ENCODE measurements around the gene ORM1. TPM values are rescaled to one million over a fixed set of nuclear protein-coding genes. Genes with fewer than 3 reads are reported as not detected.
A peak's percentile ranks its signal among the peaks of the same experiment; 100 is the strongest.

Gene ORM1
- total RNA-seq, 2 experiments from 2014 or later: not detected

DNA sequence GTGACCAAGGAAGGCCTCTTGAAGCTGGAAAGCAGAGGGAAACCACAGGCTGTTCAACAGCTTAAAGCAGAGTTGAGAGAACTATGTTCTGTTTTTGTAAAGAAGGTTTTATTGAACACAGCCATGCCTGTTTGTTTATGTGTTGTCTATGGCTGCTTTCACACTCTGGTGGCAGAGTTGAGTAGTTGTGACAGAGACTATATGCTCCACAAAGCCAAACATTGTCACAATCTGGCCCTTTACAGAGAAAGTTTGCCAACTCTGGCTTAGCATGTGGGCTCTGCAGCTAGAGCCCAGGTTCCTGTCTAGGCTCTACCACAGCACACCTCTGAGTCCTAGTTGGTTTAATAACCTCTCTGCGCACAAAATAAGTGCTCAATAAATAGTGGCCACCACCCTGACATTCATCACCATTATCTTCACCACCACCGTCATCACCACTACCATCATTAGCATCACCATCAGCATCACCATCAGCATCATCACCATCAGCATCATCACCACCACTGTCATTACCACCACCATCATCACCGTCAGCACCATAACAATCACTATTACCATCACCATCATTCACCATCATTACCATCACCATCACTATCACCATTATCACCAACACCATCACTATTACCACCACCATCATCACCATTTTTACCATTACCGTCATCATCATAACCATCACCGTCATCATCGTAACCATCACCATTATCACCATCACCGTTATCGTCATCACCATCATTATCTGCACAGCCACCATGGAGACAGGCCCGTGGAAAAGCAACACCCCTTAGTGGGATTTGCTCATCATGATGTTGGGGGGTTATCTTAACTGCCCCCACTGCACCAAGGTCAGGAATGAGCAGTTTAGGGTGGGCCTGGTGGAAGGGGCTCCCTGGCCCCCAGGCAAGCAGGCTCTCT, 46.6 kb downstream of the ORM1 start:
- peaks cover 97% of the 10 kb centered on the region for H3K4me1 ChIP-seq (ENCODE audit: insufficient read depth, low read length, poor library complexity, severe bottlenecking)
- no peaks in the 10 kb centered on the region for H3K9me2 ChIP-seq (ENCODE audit: insufficient read depth, low read length)
- intact Hi-C loops (cut with micrococcal nuclease; ENCODE audit: unreplicated experiment): loop anchor here (5.0 to 10.0 kb wide), 2 partner anchors 558 to 955 kb away; partner anchors contain the start of genes C9orf43 and POLE3
- peaks cover 83% of the 10 kb centered on the region for H3K36me3 ChIP-seq (ENCODE audit: insufficient read depth, low read length)
- H2AFZ ChIP-seq (ENCODE audit: low read length): no peak overlapping the region
- POLR2A ChIA-PET: interaction anchor here (1.1 to 12.9 kb wide), 4 partner anchors 18 to 83 kb away, joined by 3 to 275 read pairs (median 13); partner anchors contain the start of gene AKNA
- peak overlapping the region; percentile 56 for H3K4me3 ChIP-seq (ENCODE audit: low read depth, low read length, poor library complexity, severe bottlenecking)
- peak overlapping the region; percentile 99 for H3K27ac ChIP-seq (ENCODE audit: low read depth, low read length, poor library complexity, severe bottlenecking)
- TF ChIP-seq EZH2phosphoT487 (IDR thresholded peaks at IDR 0.05; ENCODE audit: borderline replicate concordance, low read depth, low read length): no peak
- TF ChIP-seq, protein P1, sequence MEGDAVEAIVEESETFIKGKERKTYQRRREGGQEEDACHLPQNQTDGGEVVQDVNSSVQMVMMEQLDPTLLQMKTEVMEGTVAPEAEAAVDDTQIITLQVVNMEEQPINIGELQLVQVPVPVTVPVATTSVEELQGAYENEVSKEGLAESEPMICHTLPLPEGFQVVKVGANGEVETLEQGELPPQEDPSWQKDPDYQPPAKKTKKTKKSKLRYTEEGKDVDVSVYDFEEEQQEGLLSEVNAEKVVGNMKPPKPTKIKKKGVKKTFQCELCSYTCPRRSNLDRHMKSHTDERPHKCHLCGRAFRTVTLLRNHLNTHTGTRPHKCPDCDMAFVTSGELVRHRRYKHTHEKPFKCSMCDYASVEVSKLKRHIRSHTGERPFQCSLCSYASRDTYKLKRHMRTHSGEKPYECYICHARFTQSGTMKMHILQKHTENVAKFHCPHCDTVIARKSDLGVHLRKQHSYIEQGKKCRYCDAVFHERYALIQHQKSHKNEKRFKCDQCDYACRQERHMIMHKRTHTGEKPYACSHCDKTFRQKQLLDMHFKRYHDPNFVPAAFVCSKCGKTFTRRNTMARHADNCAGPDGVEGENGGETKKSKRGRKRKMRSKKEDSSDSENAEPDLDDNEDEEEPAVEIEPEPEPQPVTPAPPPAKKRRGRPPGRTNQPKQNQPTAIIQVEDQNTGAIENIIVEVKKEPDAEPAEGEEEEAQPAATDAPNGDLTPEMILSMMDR (conservative IDR thresholded peaks at IDR 0.05; ENCODE audit: low read length): no peak
- BruUV-seq (replicated peaks): TSS peak; percentile 50
- CTCF ChIA-PET (ENCODE audit: unreplicated experiment): interaction anchor here (0.6 to 3.0 kb wide), 2 partner anchors 20 to 530 kb away, joined by 3 to 15 read pairs; partner anchors contain the start of gene AKNA
- H3K79me2 ChIP-seq (ENCODE audit: insufficient read depth, low read depth, low read length): peaks cover 56% of the 10 kb centered on the region
- H4K20me1 ChIP-seq (ENCODE audit: insufficient read depth, low read length): no peaks in the 10 kb centered on the region
- no peak for DNase-seq (ENCODE audit: low spot score)
- H3K4me2 ChIP-seq (ENCODE audit: low read length): peak overlapping the region; percentile 79
- H3K9me3 ChIP-seq (ENCODE audit: low read length): no peaks in the 10 kb centered on the region

DNA sequence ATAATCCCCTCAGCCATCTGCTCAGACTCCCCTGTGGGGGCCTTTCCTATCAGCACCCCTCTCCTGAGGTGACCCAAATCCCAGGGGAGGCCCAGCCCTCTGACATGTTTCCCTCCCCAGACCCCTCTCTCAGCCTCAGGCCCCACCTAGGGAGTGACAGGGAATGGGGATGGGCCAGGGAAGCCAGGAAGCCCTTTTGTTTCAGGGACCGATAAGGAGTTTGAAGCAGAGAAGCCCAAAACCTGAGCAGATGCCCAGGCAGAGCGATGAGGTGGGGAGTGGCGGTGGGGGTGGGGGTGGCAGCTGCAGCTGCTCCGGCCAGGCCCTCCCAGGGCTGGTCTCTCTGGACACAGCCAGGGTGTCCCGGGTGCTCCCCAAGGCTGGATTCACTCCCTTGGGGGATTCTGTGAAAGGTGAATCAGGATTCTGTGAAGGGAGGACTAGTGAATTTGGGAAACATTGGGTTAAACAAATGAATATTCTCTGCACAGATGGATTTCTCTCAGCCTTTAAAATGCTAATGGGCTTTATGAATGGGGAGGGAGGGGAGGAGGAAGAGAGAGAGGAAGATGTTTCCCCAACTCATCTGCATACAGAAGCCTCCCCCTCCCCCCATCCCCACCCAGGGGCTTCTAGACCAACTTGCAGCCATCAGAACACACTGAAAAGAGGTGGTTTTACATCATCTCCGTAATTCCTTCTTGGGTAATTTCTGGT, 47.5 kb downstream of the ORM1 start:
- Histone ChIP-seq H3K9me2 (ENCODE audit: insufficient read depth, low read length) (no peaks in the 10 kb centered on the region), H3K36me3 (ENCODE audit: insufficient read depth, low read length) (peaks cover 84% of the 10 kb centered on the region), H2AFZ (ENCODE audit: low read length) (no peak overlapping the region), H3K4me3 (ENCODE audit: low read depth, low read length, poor library complexity, severe bottlenecking) (peak overlapping the region; percentile 56), H3K79me2 (ENCODE audit: insufficient read depth, low read depth, low read length) (peaks cover 57% of the 10 kb centered on the region), H3K4me2 (ENCODE audit: low read length) (peak overlapping the region; percentile 79), H3K4me1 (ENCODE audit: insufficient read depth, low read length, poor library complexity, severe bottlenecking) (peaks cover 97% of the 10 kb centered on the region), H3K9me3 (ENCODE audit: low read length) (no peaks in the 10 kb centered on the region), H4K20me1 (ENCODE audit: insufficient read depth, low read length) (no peaks in the 10 kb centered on the region), H3K27ac (ENCODE audit: low read depth, low read length, poor library complexity, severe bottlenecking) (peak overlapping the region; percentile 99)
- ChIA-PET CTCF (ENCODE audit: unreplicated experiment) (interaction anchor here (0.6 kb wide), 1 partner anchor 529 kb away, joined by 3 read pairs; no protein-coding TSS in a partner anchor), POLR2A (interaction anchor here (12.9 kb wide), 1 partner anchor 17 kb away, joined by 275 read pairs; the partner anchor contains the start of gene AKNA)
- no TSS peak for BruUV-seq (replicated peaks)
- peak; percentile 67 for DNase-seq (ENCODE audit: low spot score)
- intact Hi-C loops (cut with micrococcal nuclease; ENCODE audit: unreplicated experiment): loop anchor here (5.0 to 10.0 kb wide), 2 partner anchors 557 to 956 kb away; partner anchors contain the start of genes C9orf43 and POLE3
- TF ChIP-seq EZH2phosphoT487 (IDR thresholded peaks at IDR 0.05; ENCODE audit: borderline replicate concordance, low read depth, low read length): no peak
- TF ChIP-seq, protein P1 (conservative IDR thresholded peaks at IDR 0.05; ENCODE audit: low read length): no peak
